Uterus (tissue), 4 donors: ENCODE measurements around the gene EMP2. TPM values are rescaled to one million over a fixed set of nuclear protein-coding genes. Genes with fewer than 3 reads are reported as not detected.

Experiments
- DNase-seq, 2 donors: peaks; one replicate each; pipeline ENCODE4 v3.0.0-alpha.2; 2019 to 2020
- H3K27ac ChIP-seq, 2 donors: fragments of 200-600 bp; sonication (generic); 1 replicate in 1 of 2; 2 replicates in 1 of 2; pipeline ENCODE4 v1.5.1; 2016 to 2018
- H3K27me3 ChIP-seq, 2 donors: fragments of 200-600 bp; sonication (generic); one replicate each; pipeline ENCODE4 v1.5.1; 2018 to 2019; ENCODE audit warnings: control low read depth in 1 of 2
- H3K36me3 ChIP-seq, 2 donors: fragments of 200-600 bp; sonication (generic); one replicate each; pipeline ENCODE4 v1.5.1; 2019; ENCODE audit warnings: control low read depth in 1 of 2
- H3K4me1 ChIP-seq, 2 donors: fragments of 200-600 bp; sonication (generic); one replicate each; pipeline ENCODE4 v1.5.1; 2018 to 2019; ENCODE audit warnings: control low read depth in 1 of 2
- H3K4me3 ChIP-seq, 2 donors: fragments of 200-600 bp; sonication (generic); 1 replicate in 1 of 2; 2 replicates in 1 of 2; pipeline ENCODE4 v1.5.1; 2018 to 2019; ENCODE audit warnings: mild to moderate bottlenecking in 1 of 2
- H3K9me3 ChIP-seq, 2 donors: fragments of 200-600 bp; sonication (generic); one replicate each; pipeline ENCODE4 v1.5.1; 2019; ENCODE audit warnings: control low read depth in 1 of 2
- CTCF ChIP-seq, 4 experiments: fragments of 200-600 bp in 2 of 4; fragments of 450-650 bp in 2 of 4; sonication (generic) in 2 of 4; IDR thresholded peaks; one replicate each; pipeline ENCODE4 v1.5.1; 2016 to 2019; ENCODE audit warnings: antibody characterized with exemption in 4 of 4, mild to moderate bottlenecking in 2 of 4, moderate library complexity in 1 of 4
- POLR2A ChIP-seq, 2 donors: fragments of 450-650 bp; IDR thresholded peaks; one replicate each; pipeline ENCODE4 v1.6.1; 2016; ENCODE audit warnings: antibody characterized with exemption in 2 of 2, mild to moderate bottlenecking in 1 of 2, moderate library complexity in 1 of 2
- intact Hi-C: fragments of 100-400 bp; cut with DNase I; formaldehyde crosslinking; loops from one replicate; pipeline ENCODE4 v1.15.1; 2023; ENCODE audit warnings: low total_unique reads
- total RNA-seq, 4 donors: library from RNA; depleted of rRNA in 3 of 4; stranded (reverse); fragments of >200 nt in 3 of 4; gene quantifications; one replicate each; pipeline versions ENCODE4 v1.1.0 to v1.2.4, GENCODE V29; 2014 to 2023
- donor health status: DM: yes; HTN: yes; CAD: no.

EMP2 gene
- total RNA-seq, 4 donors from 2014 or later, result 16.4 to 88.3 (median 32.1) TPM

GRCh38 chr16:10558305-10558704 is 22.1 kb downstream of the EMP2 start:
- intact Hi-C loops, result no loop called here
- no peak overlapping the region for H3K4me3 ChIP-seq
- peak overlapping the region; percentile 69 to 74 for H3K27ac ChIP-seq
- H3K9me3 ChIP-seq, result no peaks in the 10 kb centered on the region
- H3K4me1 ChIP-seq, result no peaks in the 10 kb centered on the region
- H3K36me3 ChIP-seq, result no peaks in the 10 kb centered on the region
- DNase-seq, result no peak
- no peaks in the 10 kb centered on the region for H3K27me3 ChIP-seq
- TF ChIP-seq CTCF (IDR thresholded peaks at IDR 0.05) (no peak), POLR2A (IDR thresholded peaks at IDR 0.05) (no peak)

- no peak for DNase-seq
- Histone ChIP-seq H3K36me3 (no peaks in the 10 kb centered on the region), H3K27me3 (no peaks in the 10 kb centered on the region), H3K9me3 (no peaks in the 10 kb centered on the region), H3K4me1 (no peaks in the 10 kb centered on the region), H3K27ac (peak overlapping the region; percentile 7 to 69), H3K4me3 (no peak overlapping the region)
- intact Hi-C loops, result no loop called here
- TF ChIP-seq POLR2A (IDR thresholded peaks at IDR 0.05) (no peak), CTCF (IDR thresholded peaks at IDR 0.05) (no peak)
Measured at GRCh38 chr16:10557750-10558149, 22.6 kb downstream of the EMP2 start.

DNA sequence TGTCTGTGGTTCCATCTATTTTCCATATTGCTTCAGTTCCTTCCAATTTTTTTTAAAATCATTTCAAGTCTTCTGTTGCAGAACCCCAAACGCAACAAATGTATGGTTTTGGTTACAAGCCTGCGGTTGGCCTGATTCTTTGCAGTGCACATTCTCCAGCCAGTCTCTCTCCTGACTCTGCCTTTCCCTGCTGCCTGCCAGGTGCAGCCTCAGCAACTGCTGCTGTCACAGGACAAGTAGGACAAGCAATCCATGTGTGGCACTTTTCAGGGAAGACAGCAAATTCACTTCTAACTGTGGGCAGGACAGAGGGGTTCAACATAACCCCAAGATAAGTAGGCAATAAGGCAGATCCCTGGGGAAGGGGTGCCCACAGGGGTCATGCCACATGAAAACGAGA is 24.2 kb downstream of the EMP2 start:
- intact Hi-C loops, result no loop called here
- TF ChIP-seq POLR2A (IDR thresholded peaks at IDR 0.05) (no peak), CTCF (IDR thresholded peaks at IDR 0.05) (no peak)
- no peaks in the 10 kb centered on the region for H3K4me1 ChIP-seq

GRCh38 chr16:10554569-10554968 is 25.8 kb downstream of the EMP2 start:
- DNase-seq, result no peak
- no peaks in the 10 kb centered on the region for H3K27me3 ChIP-seq
- no peaks in the 10 kb centered on the region for H3K36me3 ChIP-seq
- intact Hi-C loops, result no loop called here
- H3K4me3 ChIP-seq, result no peak overlapping the region
- H3K9me3 ChIP-seq, result no peaks in the 10 kb centered on the region
- H3K4me1 ChIP-seq, result no peaks in the 10 kb centered on the region
- TF ChIP-seq CTCF (IDR thresholded peaks at IDR 0.05), result no peak
- TF ChIP-seq POLR2A (IDR thresholded peaks at IDR 0.05), result no peak
- no peak overlapping the region for H3K27ac ChIP-seq

More for the DNA sequence above, 24.2 kb downstream of the EMP2 start:
- Histone ChIP-seq H3K9me3 (no peaks in the 10 kb centered on the region), H3K36me3 (no peaks in the 10 kb centered on the region), H3K27ac (no peak overlapping the region), H3K4me3 (no peak overlapping the region), H3K27me3 (no peaks in the 10 kb centered on the region)
- no peak for DNase-seq

GRCh38 chr16:10552998-10553491 is 27.4 kb downstream of the EMP2 start:
- intact Hi-C loops, result no loop called here
- Histone ChIP-seq H3K9me3 (peaks cover 0 to 8% of the 10 kb centered on the region in 2 donors), H3K36me3 (no peaks in the 10 kb centered on the region), H3K4me1 (no peaks in the 10 kb centered on the region), H3K27ac (no peak overlapping the region), H3K4me3 (no peak overlapping the region), H3K27me3 (no peaks in the 10 kb centered on the region)
- no peak for DNase-seq
- TF ChIP-seq CTCF (IDR thresholded peaks at IDR 0.05), result no peak
- TF ChIP-seq POLR2A (IDR thresholded peaks at IDR 0.05), result no peak
